GM21367 (cell line): ENCODE results near the gene NCAM1.
"Not testable (repeated sequence)": the region's sequence is repeated elsewhere in the genome, so short reads cannot be mapped to it uniquely, and the experiment has no call there.

Source experiments
- ATAC-seq: cut with Tn5 transposase; IDR thresholded peaks from one replicate; pipeline ENCODE4 v1.9.1; 2021; ENCODE audit not compliant: unreplicated experiment

NCAM1 gene

DNA sequence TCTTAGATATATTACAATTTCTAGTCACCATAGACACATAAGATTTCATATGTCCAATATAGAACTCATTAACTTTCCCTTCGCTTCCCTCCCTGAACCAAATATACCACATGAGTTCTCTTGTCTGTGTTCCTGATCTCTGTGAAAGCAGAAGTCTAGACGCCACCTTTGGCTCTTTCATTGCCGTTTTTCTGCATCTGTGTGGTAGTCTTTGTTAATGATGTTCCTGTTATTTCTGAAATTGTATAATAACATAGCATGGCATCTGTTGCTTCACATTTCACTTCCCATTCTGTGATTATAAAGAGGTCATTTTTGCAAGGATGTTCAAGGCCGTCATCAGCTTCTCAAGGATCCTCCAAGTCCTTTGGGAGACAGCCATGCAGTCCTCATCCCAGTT lies 58.5 kb downstream of the NCAM1 start:
- no peak for ATAC-seq

GRCh38 chr11:113021111-113021510 lies 59.9 kb downstream of the NCAM1 start:
- no peak for ATAC-seq

DNA sequence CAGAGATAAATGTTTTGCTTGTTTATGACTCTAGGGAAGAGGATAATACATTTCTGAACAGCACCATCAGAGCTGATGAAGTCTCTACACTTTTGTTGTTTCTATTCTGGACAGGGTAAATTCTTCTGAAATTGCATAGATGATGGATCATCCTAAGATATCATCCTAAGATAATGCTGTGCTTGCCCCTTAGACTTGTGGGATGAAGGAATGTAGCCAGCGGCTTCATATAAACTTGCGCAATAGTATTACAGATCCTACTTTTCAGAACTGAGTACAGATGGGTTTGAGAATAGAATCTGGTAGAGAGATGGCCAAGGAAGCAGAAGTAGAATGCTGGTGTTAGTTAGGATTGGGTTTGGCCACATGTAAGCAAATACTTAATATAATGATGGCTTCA lies 61.0 kb downstream of the NCAM1 start:
- no peak for ATAC-seq

GRCh38 chr11:113023228-113023627 lies 62.0 kb downstream of the NCAM1 start:
- no peak for ATAC-seq

GRCh38 chr11:113023986-113024385 lies 62.8 kb downstream of the NCAM1 start:
- ATAC-seq, result no peak

DNA sequence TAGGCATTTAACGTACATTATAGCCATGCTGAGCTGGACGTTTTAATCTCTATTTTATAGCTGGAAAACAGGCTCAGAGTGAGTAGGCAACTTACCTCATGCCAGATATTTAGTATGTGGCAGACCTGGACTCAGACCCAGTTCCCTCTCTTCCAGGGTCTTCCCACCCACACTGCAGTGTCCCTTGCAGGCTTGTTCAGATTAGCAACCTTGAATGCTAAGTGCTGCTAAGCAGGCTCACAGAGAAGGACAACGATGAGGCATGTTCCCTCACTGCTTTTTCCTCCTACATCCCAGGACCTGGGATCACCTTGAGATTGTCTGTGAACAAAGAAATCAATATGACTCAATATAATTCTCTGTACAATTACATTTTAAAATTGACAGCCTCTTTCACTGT lies 65.6 kb downstream of the NCAM1 start:
- no peak for ATAC-seq

GRCh38 chr11:113034576-113034975 lies 73.4 kb downstream of the NCAM1 start:
- ATAC-seq, result no peak

GRCh38 chr11:113035708-113036107 lies 74.5 kb downstream of the NCAM1 start:
- no peak for ATAC-seq

GRCh38 chr11:113043698-113044097 lies 82.5 kb downstream of the NCAM1 start:
- ATAC-seq, result no peak

DNA sequence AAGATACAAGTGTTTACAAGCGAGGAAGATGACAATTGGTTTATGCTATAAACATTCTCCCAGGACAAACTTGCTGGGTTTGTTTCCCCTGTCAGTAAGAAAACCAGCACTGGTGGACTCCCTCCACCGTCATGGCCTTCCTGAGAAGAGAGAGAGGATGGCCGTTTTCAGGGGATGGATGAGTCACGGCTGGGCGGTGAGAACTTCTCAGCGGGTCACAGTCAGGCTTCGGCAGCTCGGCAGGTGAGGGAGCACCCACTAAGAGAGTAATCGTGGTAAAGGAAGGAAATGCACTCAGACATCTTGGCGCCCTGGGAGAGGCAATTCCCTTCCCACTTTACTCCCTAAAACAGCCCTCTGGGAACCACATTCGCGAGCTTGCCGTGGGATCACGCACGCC lies 83.9 kb downstream of the NCAM1 start:
- ATAC-seq, result no peak

- ATAC-seq, result no peak
Observed at GRCh38 chr11:113046866-113047265, 85.6 kb downstream of the NCAM1 start.

GRCh38 chr11:113048820-113049768 lies 87.9 kb downstream of the NCAM1 start:
- ATAC-seq, result no peak

DNA sequence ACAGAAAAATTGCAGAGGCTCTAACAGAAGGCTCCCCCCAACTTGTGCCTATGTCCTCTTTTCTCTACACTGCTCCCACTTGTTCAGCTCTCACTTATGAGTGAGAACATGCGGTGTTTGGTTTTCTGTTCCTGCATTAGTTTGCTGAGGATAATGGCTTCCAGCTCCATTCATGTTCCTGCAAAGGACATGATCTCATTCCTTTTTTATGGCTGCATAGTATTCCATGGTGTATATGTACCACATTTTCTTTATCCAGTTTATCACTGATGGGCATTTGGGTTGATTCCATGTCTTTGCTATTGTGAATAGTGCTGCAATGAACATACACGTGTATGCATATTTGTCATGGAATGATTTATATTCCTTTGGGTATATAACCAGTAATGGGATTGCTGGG lies 91.8 kb downstream of the NCAM1 start:
- ATAC-seq, result not testable (repeated sequence)

GRCh38 chr11:113057038-113057437 lies 95.8 kb downstream of the NCAM1 start:
- no peak for ATAC-seq

GRCh38 chr11:113059548-113059947 lies 98.3 kb downstream of the NCAM1 start:
- ATAC-seq, result no peak

DNA sequence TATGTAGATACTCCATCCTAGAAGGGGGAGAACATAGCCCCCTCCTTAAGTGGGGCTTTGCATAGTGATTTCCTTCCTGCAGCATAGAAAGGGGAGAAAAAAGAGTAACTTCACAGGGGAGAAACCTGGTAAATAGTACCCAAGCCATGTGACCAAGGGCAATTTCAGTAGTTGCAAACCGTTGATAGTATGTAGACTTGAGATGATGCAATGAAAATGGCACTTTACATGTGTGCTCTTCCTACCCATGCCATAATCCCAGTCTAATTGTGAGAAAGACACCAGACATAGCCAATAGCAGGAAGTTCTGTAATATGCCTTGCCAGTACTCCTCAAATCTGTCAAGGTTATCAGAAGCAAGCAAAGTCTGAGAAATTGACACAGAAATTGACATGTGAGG lies 104.1 kb downstream of the NCAM1 start:
- ATAC-seq, result no peak

GRCh38 chr11:113072237-113072858 lies 111.1 kb downstream of the NCAM1 start:
- ATAC-seq, result no peak

DNA sequence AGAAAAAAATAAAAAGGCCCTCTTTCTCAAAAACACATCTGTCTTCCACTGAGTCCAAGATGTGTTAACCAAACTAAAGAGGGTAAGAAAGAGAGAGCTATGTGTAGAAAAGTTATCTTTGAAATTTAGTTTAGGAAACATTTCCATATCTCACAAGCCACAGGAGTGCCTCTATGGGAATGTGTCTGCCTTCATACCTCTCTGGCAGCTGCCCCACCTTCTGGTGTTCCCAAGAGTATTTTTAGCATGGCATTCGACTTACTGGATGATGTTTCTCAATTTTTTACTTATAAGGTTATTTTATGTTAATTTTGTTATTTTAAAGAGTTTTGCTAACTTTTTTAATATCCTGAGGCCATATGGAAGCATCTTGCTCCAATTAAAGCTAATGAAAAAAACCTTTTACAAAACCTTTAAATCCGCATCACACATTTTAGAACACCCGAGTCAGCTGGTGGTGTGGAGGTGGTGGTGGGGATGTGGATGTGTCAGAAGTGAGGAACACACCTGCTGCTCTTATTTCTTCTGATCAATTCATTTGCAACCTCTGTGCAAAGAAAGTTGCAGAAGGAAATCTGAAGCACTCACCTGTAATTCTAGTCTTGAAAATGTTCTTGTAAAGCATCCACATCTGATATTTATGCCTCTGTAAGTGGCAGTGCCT lies 112.2 kb downstream of the NCAM1 start:
- ATAC-seq, result no peak

- ATAC-seq, result no peak
Observed at GRCh38 chr11:113075586-113076095, 114.4 kb downstream of the NCAM1 start.

- ATAC-seq, result no peak
Observed at GRCh38 chr11:113077379-113077778, 116.2 kb downstream of the NCAM1 start.

GRCh38 chr11:113082341-113082955 lies 121.2 kb downstream of the NCAM1 start:
- no peak for ATAC-seq
